CD4-positive, alpha-beta T cell treated with Interleukin-17A for 4 hours (primary cell): Measurements from ENCODE around the gene EHD3.

Source experiments
- DNase-seq: peaks from one replicate; pipeline ENCODE4 v3.0.0-alpha.2; 2020; ENCODE audit warnings: mixed read lengths

The EHD3 gene

GRCh38 chr2:31294196-31294595, 60.2 kb downstream of the EHD3 start:
- no peak for DNase-seq

GRCh38 chr2:31296641-31297287, 62.8 kb downstream of the EHD3 start:
- DNase-seq, result no peak

- DNase-seq, result no peak
Observed at GRCh38 chr2:31297751-31298150, 63.8 kb downstream of the EHD3 start.

- no peak for DNase-seq
Observed at GRCh38 chr2:31299547-31299946, 65.6 kb downstream of the EHD3 start.

GRCh38 chr2:31300309-31300708, 66.4 kb downstream of the EHD3 start:
- DNase-seq, result no peak

- no peak for DNase-seq
Observed at GRCh38 chr2:31302940-31303563, 69.1 kb downstream of the EHD3 start.

- no peak for DNase-seq
Observed at GRCh38 chr2:31304816-31305215, 70.9 kb downstream of the EHD3 start.

- DNase-seq, result no peak
Observed at GRCh38 chr2:31312898-31313297, 78.9 kb downstream of the EHD3 start.

- no peak for DNase-seq
Observed at GRCh38 chr2:31314761-31315160, 80.8 kb downstream of the EHD3 start.

- no peak for DNase-seq
Observed at GRCh38 chr2:31317396-31317795, 83.4 kb downstream of the EHD3 start.

- peak; percentile 66 for DNase-seq
Observed at GRCh38 chr2:31318361-31319336, 84.7 kb downstream of the EHD3 start.
